Activated CD8-positive, alpha-beta T cell treated with anti-CD3 and anti-CD28 coated beads for 36 hours (primary cell): ENCODE measurements around the gene ABCD3. TPM values are rescaled to one million over a fixed set of nuclear protein-coding genes. Genes with fewer than 3 reads are reported as not detected.

Experiments
- ATAC-seq: fragments of 200-7000 bp; cut with Tn5 transposase; one replicate; pipeline ENCODE4 v1.10.0; 2021; ENCODE audit warnings: mild to moderate bottlenecking, moderate library complexity
- CTCF ChIA-PET: fragments of 350-600 bp; sonication (Branson Sonifier 250); formaldehyde crosslinking; loops from one replicate; lab custom pipeline; 2021; ENCODE audit warnings: antibody characterized with exemption; lab: Charles Lee
- POLR2A ChIA-PET: fragments of 350-600 bp; sonication (Branson Sonifier 250); formaldehyde crosslinking; loops from one replicate; lab custom pipeline; 2021; ENCODE audit warnings: antibody characterized with exemption; lab: Charles Lee
- DNase-seq: peaks from one replicate; pipeline ENCODE4 v3.0.0-alpha.2; 2020
- H3K27ac Mint-ChIP-seq: one replicate; pipeline ENCODE4 v1.8.0; 2021; ENCODE audit warnings: mild to moderate bottlenecking, mixed read lengths
- H3K27me3 Mint-ChIP-seq: one replicate; pipeline ENCODE4 v1.8.0; 2021; ENCODE audit warnings: mixed read lengths
- H3K36me3 Mint-ChIP-seq: one replicate; pipeline ENCODE4 v1.8.0; 2021; ENCODE audit warnings: low read depth, mixed read lengths
- H3K4me1 Mint-ChIP-seq: one replicate; pipeline ENCODE4 v1.8.0; 2021; ENCODE audit warnings: low read depth, mixed read lengths
- H3K4me3 Mint-ChIP-seq: one replicate; pipeline ENCODE4 v1.8.0; 2021; ENCODE audit warnings: mild to moderate bottlenecking, moderate library complexity, mixed read lengths
- H3K9me3 Mint-ChIP-seq: one replicate; pipeline ENCODE4 v1.8.0; 2021; ENCODE audit warnings: mixed read lengths
- intact Hi-C: fragments of 100-400 bp; cut with micrococcal nuclease; formaldehyde crosslinking; loops from one replicate; pipeline ENCODE4 v1.10.0; 2022
- total RNA-seq, 2 experiments: library from RNA; stranded (reverse); gene quantifications; one replicate each; pipeline ENCODE4 v1.2.3, GENCODE V29; 2021
- TF ChIP-seq, protein P1 (sequence below): fragments of 200-600 bp; IDR thresholded peaks from one replicate; pipeline ENCODE4 v1.8.0; 2022; ENCODE audit warnings: antibody characterized with exemption, mild to moderate bottlenecking

The ABCD3 gene
- total RNA-seq, 2 experiments from 2014 or later = 31.3 to 31.9 TPM

- no peak overlapping the region for H3K4me3 Mint-ChIP-seq
- H3K27me3 Mint-ChIP-seq = peaks cover 4% of the 10 kb centered on the region
- ATAC-seq (no peak), DNase-seq (no peak)
- H3K36me3 Mint-ChIP-seq = no peaks in the 10 kb centered on the region
- H3K4me1 Mint-ChIP-seq = no peaks in the 10 kb centered on the region
- no peaks in the 10 kb centered on the region for H3K9me3 Mint-ChIP-seq
- H3K27ac Mint-ChIP-seq = no peak overlapping the region
- intact Hi-C loops = no loop called here
- TF ChIP-seq, protein P1, sequence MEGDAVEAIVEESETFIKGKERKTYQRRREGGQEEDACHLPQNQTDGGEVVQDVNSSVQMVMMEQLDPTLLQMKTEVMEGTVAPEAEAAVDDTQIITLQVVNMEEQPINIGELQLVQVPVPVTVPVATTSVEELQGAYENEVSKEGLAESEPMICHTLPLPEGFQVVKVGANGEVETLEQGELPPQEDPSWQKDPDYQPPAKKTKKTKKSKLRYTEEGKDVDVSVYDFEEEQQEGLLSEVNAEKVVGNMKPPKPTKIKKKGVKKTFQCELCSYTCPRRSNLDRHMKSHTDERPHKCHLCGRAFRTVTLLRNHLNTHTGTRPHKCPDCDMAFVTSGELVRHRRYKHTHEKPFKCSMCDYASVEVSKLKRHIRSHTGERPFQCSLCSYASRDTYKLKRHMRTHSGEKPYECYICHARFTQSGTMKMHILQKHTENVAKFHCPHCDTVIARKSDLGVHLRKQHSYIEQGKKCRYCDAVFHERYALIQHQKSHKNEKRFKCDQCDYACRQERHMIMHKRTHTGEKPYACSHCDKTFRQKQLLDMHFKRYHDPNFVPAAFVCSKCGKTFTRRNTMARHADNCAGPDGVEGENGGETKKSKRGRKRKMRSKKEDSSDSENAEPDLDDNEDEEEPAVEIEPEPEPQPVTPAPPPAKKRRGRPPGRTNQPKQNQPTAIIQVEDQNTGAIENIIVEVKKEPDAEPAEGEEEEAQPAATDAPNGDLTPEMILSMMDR = no peak
- ChIA-PET POLR2A (no interaction called here), CTCF (no interaction called here)
These were observed 113.5 kb downstream of the ABCD3 start for GRCh38 chr1:94531664-94532063.

DNA sequence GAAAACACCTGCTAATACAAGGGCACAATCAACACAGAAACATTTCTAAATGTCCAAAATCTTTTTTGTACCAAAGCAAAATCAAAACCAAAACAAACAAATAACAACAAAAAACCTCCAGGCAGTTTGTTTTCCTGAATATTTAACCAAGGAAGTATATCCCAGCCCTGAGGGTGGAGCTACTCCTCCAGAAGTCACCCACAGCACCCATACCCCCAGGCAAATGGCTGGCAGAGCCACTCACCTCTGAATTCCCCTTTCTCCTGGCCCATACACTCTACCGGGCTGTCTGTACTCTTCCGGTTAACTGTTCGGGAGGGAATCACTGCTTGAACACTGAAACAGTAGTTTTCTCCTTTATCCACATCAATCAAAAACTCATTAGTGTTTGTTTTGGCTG, 113.9 kb downstream of the ABCD3 start:
- ChIA-PET POLR2A (no interaction called here), CTCF (no interaction called here)
- Mint-ChIP-seq H3K36me3 (no peaks in the 10 kb centered on the region), H3K4me1 (no peaks in the 10 kb centered on the region), H3K9me3 (no peaks in the 10 kb centered on the region), H3K4me3 (no peak overlapping the region), H3K27ac (no peak overlapping the region), H3K27me3 (peaks cover 4% of the 10 kb centered on the region)
- DNase-seq (no peak), ATAC-seq (no peak)
- intact Hi-C loops = no loop called here
- TF ChIP-seq, protein P1 = no peak

GRCh38 chr1:94535095-94535494, 116.9 kb downstream of the ABCD3 start:
- Mint-ChIP-seq H3K4me1 (no peaks in the 10 kb centered on the region), H3K9me3 (no peaks in the 10 kb centered on the region), H3K36me3 (no peaks in the 10 kb centered on the region), H3K27me3 (peaks cover 24% of the 10 kb centered on the region), H3K4me3 (no peak overlapping the region), H3K27ac (no peak overlapping the region)
- DNase-seq = no peak
- POLR2A ChIA-PET = interaction anchor here (1.1 kb wide), 1 partner anchor 9 kb away, joined by 3 read pairs; no protein-coding TSS in a partner anchor
- intact Hi-C loops = no loop called here
- CTCF ChIA-PET = interaction anchor here (0.6 kb wide), 1 partner anchor 220 kb away, joined by 3 read pairs; no protein-coding TSS in a partner anchor
- TF ChIP-seq, protein P1 = no peak
- ATAC-seq = no peak

DNA sequence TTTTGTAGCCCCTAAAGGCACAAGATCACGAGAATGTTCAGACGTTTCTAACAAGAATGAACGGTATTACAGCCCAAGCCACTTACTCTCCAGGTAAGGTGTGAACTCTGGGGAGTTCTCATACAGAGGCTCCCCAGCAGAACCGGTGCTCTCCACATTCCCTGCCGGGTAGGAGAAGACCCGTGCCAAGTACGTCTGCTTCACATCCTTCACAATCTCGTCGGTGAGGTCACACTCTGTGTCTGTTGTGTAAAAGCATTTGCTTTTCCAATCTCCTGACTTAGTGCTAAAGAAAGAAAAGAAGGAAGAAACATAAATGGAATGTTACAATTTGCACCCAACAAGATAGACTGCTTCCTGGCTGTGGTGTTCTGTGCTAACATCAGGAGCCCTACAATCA, 117.7 kb downstream of the ABCD3 start:
- Mint-ChIP-seq H3K9me3 (no peaks in the 10 kb centered on the region), H3K27ac (no peak overlapping the region), H3K4me1 (peaks cover 2% of the 10 kb centered on the region), H3K4me3 (no peak overlapping the region), H3K27me3 (peaks cover 32% of the 10 kb centered on the region), H3K36me3 (no peaks in the 10 kb centered on the region)
- intact Hi-C loops = no loop called here
- ATAC-seq = no peak
- no peak for DNase-seq
- POLR2A ChIA-PET = no interaction called here
- CTCF ChIA-PET = no interaction called here
- TF ChIP-seq, protein P1 = no peak

- ChIA-PET CTCF (no interaction called here), POLR2A (interaction anchor here (0.8 kb wide), 1 partner anchor 62 kb away, joined by 3 read pairs; no protein-coding TSS in a partner anchor)
- Mint-ChIP-seq H3K4me1 (peaks cover 8% of the 10 kb centered on the region), H3K27me3 (peaks cover 37% of the 10 kb centered on the region), H3K36me3 (no peaks in the 10 kb centered on the region), H3K9me3 (no peaks in the 10 kb centered on the region), H3K27ac (no peak overlapping the region), H3K4me3 (no peak overlapping the region)
- DNase-seq = no peak
- TF ChIP-seq, protein P1 = no peak
- no peak for ATAC-seq
- intact Hi-C loops = no loop called here
These were observed 119.1 kb downstream of the ABCD3 start for GRCh38 chr1:94537254-94537653.
